Caco-2 (cell line): ENCODE measurements around the gene TENM4. TPM values are rescaled to one million over a fixed set of nuclear protein-coding genes. Genes with fewer than 3 reads are reported as not detected.

Experiments
- BruUV-seq: library from RNA; stranded (reverse); fragments of 400-500 nt; replicated peaks from 2 replicates; lab custom pipeline; 2021; lab: Mats Ljungman, UMichigan
- CTCF ChIA-PET: fragments of 300-600 bp; sonication (Branson Sonifier 250); formaldehyde crosslinking; loops from one replicate; lab custom pipeline; 2022; ENCODE audit warnings: antibody characterized with exemption; lab: Charles Lee
- POLR2A ChIA-PET: fragments of 300-600 bp; sonication (Branson Sonifier 250); formaldehyde crosslinking; loops from one replicate; lab custom pipeline; 2022; ENCODE audit warnings: antibody characterized with exemption; lab: Charles Lee
- DNase-seq, 2 experiments: peaks; one replicate each; pipeline versions ENCODE4 v3.0.0 to v3.0.0-alpha.2; 2020 to 2022
- H3K27me3 ChIP-seq: replicated peaks from 2 replicates; pipeline ENCODE4 v1.6.0; 2011; ENCODE audit warnings: low read length; ENCODE audit not compliant: control insufficient read depth, insufficient read depth
- H3K36me3 ChIP-seq: 2 replicates; pipeline ENCODE4 v1.5.1; 2011; ENCODE audit warnings: low read length; ENCODE audit not compliant: control insufficient read depth, insufficient read depth
- H3K4me1 ChIP-seq: fragments of 250-450 bp; sonication (Bioruptor Pico); 2 replicates; pipeline ENCODE4 v1.5.1; 2020; ENCODE audit warnings: mild to moderate bottlenecking
- H3K4me3 ChIP-seq: 2 replicates; pipeline ENCODE4 v1.5.1; 2011; ENCODE audit warnings: low read depth, mild to moderate bottlenecking, control low read depth, low read length
- H3K9me3 ChIP-seq: fragments of 250-450 bp; sonication (Bioruptor Pico); 2 replicates; pipeline ENCODE4 v1.5.1; 2020; ENCODE audit warnings: mild to moderate bottlenecking, moderate library complexity
- H3K27ac Mint-ChIP-seq: one replicate; pipeline ENCODE4 v1.8.0; 2022; ENCODE audit warnings: mixed read lengths; ENCODE audit not compliant: unreplicated experiment
- H3K27me3 Mint-ChIP-seq: one replicate; pipeline ENCODE4 v1.8.0; 2022; ENCODE audit warnings: mixed read lengths; ENCODE audit not compliant: insufficient read depth, unreplicated experiment
- H3K36me3 Mint-ChIP-seq: one replicate; pipeline ENCODE4 v1.8.0; 2022; ENCODE audit warnings: mild to moderate bottlenecking, mixed read lengths; ENCODE audit not compliant: insufficient read depth, unreplicated experiment
- H3K4me1 Mint-ChIP-seq: one replicate; pipeline ENCODE4 v1.8.0; 2022; ENCODE audit warnings: low read depth, mixed read lengths; ENCODE audit not compliant: unreplicated experiment
- H3K4me3 Mint-ChIP-seq: one replicate; pipeline ENCODE4 v1.8.0; 2022; ENCODE audit warnings: mild to moderate bottlenecking, moderate library complexity, mixed read lengths; ENCODE audit not compliant: unreplicated experiment
- H3K9me3 Mint-ChIP-seq: one replicate; pipeline ENCODE4 v1.8.0; 2022; ENCODE audit warnings: mixed read lengths; ENCODE audit not compliant: unreplicated experiment
- intact Hi-C: fragments of 100-400 bp; cut with micrococcal nuclease; formaldehyde crosslinking; loops from one replicate; pipeline ENCODE4 v1.10.0; 2022; ENCODE audit not compliant: unreplicated experiment
- total RNA-seq: library from RNA; stranded (reverse); gene quantifications from 2 replicates; pipeline ENCODE4 v1.2.3, GENCODE V29; 2022
- TF ChIP-seq, protein P1 (sequence below), 2 experiments: fragments of 200-600 bp in 1 of 2; IDR thresholded peaks; 1 replicate in 1 of 2; 2 replicates in 1 of 2; pipeline versions ENCODE4 v1.5.1 to v1.8.0; 2011 to 2022; ENCODE audit warnings: antibody characterized with exemption in 1 of 2, control low read depth in 1 of 2, inconsistent platforms in 1 of 2, low read depth in 1 of 2, low read length in 1 of 2, mild to moderate bottlenecking in 1 of 2, moderate library complexity in 1 of 2; ENCODE audit not compliant: insufficient read depth in 1 of 2, severe bottlenecking in 1 of 2, unreplicated experiment in 1 of 2

The TENM4 gene
- total RNA-seq, 1 experiment from 2014 or later: 1.1 TPM

DNA sequence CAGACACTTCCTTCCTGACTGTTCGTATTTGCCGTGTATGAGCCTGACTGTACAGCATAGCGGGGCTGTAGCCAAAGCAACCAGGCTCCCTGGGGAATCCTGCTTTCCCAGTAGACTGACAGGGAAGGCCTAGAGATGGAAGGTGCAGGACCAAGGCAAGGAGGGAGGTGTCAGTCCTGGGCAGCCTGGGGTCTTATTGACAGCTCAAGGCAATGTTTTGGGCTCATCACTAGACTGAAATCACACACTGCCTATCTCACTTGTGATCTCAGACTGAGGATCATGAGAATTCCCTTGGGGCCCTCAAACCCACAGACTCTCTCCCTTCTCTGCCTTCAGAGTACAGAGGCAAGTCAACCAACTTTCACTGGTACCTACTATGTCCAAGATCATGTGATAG is 519.3 kb downstream of the TENM4 start:
- BruUV-seq: no TSS peak
- Mint-ChIP-seq H3K4me1 (no peaks in the 10 kb centered on the region), H3K27ac (no peak overlapping the region), H3K4me3 (no peak overlapping the region), H3K36me3 (no peaks in the 10 kb centered on the region), H3K9me3 (no peaks in the 10 kb centered on the region), H3K27me3 (peaks cover 20% of the 10 kb centered on the region)
- POLR2A ChIA-PET: no interaction called here
- Histone ChIP-seq H3K36me3 (no peaks in the 10 kb centered on the region), H3K27me3 (peaks cover 1% of the 10 kb centered on the region), H3K9me3 (no peaks in the 10 kb centered on the region), H3K4me3 (no peak overlapping the region), H3K4me1 (no peaks in the 10 kb centered on the region)
- TF ChIP-seq, protein P1, sequence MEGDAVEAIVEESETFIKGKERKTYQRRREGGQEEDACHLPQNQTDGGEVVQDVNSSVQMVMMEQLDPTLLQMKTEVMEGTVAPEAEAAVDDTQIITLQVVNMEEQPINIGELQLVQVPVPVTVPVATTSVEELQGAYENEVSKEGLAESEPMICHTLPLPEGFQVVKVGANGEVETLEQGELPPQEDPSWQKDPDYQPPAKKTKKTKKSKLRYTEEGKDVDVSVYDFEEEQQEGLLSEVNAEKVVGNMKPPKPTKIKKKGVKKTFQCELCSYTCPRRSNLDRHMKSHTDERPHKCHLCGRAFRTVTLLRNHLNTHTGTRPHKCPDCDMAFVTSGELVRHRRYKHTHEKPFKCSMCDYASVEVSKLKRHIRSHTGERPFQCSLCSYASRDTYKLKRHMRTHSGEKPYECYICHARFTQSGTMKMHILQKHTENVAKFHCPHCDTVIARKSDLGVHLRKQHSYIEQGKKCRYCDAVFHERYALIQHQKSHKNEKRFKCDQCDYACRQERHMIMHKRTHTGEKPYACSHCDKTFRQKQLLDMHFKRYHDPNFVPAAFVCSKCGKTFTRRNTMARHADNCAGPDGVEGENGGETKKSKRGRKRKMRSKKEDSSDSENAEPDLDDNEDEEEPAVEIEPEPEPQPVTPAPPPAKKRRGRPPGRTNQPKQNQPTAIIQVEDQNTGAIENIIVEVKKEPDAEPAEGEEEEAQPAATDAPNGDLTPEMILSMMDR (IDR thresholded peaks at IDR 0.05; ENCODE audit: insufficient read depth in 1 of 2, low read depth in 1 of 2, low read length in 1 of 2, severe bottlenecking in 1 of 2, unreplicated experiment in 1 of 2): no peak
- intact Hi-C loops: no loop called here
- no peak for DNase-seq
- CTCF ChIA-PET: no interaction called here

GRCh38 chr11:78920329-78920728 is 520.5 kb downstream of the TENM4 start:
- Mint-ChIP-seq H3K4me1 (no peaks in the 10 kb centered on the region), H3K9me3 (no peaks in the 10 kb centered on the region), H3K4me3 (no peak overlapping the region), H3K27me3 (peaks cover 14% of the 10 kb centered on the region), H3K27ac (no peak overlapping the region), H3K36me3 (no peaks in the 10 kb centered on the region)
- DNase-seq: no peak
- no peaks in the 10 kb centered on the region for H3K36me3 ChIP-seq
- no peaks in the 10 kb centered on the region for H3K9me3 ChIP-seq
- H3K27me3 ChIP-seq: peaks cover 1% of the 10 kb centered on the region
- TF ChIP-seq, protein P1 (IDR thresholded peaks at IDR 0.05; ENCODE audit: insufficient read depth in 1 of 2, low read depth in 1 of 2, low read length in 1 of 2, severe bottlenecking in 1 of 2, unreplicated experiment in 1 of 2): no peak
- H3K4me1 ChIP-seq: no peaks in the 10 kb centered on the region
- no TSS peak for BruUV-seq
- intact Hi-C loops: no loop called here
- H3K4me3 ChIP-seq: no peak overlapping the region
- POLR2A ChIA-PET: no interaction called here
- CTCF ChIA-PET: no interaction called here

GRCh38 chr11:78916759-78917158 is 524.1 kb downstream of the TENM4 start:
- Mint-ChIP-seq H3K27ac (no peak overlapping the region), H3K27me3 (peaks cover 23% of the 10 kb centered on the region), H3K9me3 (no peaks in the 10 kb centered on the region), H3K4me3 (no peak overlapping the region), H3K4me1 (no peaks in the 10 kb centered on the region), H3K36me3 (no peaks in the 10 kb centered on the region)
- BruUV-seq: no TSS peak
- H3K4me1 ChIP-seq: no peaks in the 10 kb centered on the region
- DNase-seq: no peak
- CTCF ChIA-PET: interaction anchor here (1.6 to 2.0 kb wide), 3 partner anchors 183 to 271 kb away, joined by 3 to 10 read pairs (median 5); no protein-coding TSS in a partner anchor
- intact Hi-C loops: no loop called here
- no peaks in the 10 kb centered on the region for H3K36me3 ChIP-seq
- TF ChIP-seq, protein P1 (IDR thresholded peaks at IDR 0.05; ENCODE audit: insufficient read depth in 1 of 2, low read depth in 1 of 2, low read length in 1 of 2, severe bottlenecking in 1 of 2, unreplicated experiment in 1 of 2): no peak
- H3K4me3 ChIP-seq: no peak overlapping the region
- peaks cover 1% of the 10 kb centered on the region for H3K27me3 ChIP-seq
- POLR2A ChIA-PET: no interaction called here
- no peaks in the 10 kb centered on the region for H3K9me3 ChIP-seq
